ENCODE results near the gene RPTOR. TPM values are rescaled to one million over a fixed set of nuclear protein-coding genes. Genes with fewer than 3 reads are reported as not detected.

The RPTOR gene
- total and polyA plus RNA-seq, 10 of the 15 experiments (the other 5 are each of a cell fraction or from before 2014, with no cell fraction given), result 0.18 to 32.1 (median 7.8) TPM

- no peak for FAIRE-seq
- no peak overlapping the region for H3K4me2 ChIP-seq (ENCODE audit: control insufficient read depth, insufficient read depth)
- no peaks in the 10 kb centered on the region for H3K9me3 ChIP-seq (replicated peaks; ENCODE audit: control insufficient read depth, insufficient read depth, low read length)
- WGBS (ENCODE audit: insufficient coverage, insufficient replicate concordance, low lambda C conversion rate, missing lambda C conversion rate), result 48% methylated on average over 4 of the region's 4 CpGs
- H3K27ac ChIP-seq (ENCODE audit: control insufficient read depth, insufficient read depth), result no peak overlapping the region
- no peaks in the 10 kb centered on the region for H3K79me2 ChIP-seq (ENCODE audit: control insufficient read depth, insufficient read depth, low read length)
- RAD21 ChIA-PET (ENCODE audit: unreplicated experiment), result interaction anchor here (1.3 kb wide), 1 partner anchor 549 kb away, joined by 3 read pairs; no protein-coding TSS in a partner anchor
- SMC1A ChIA-PET (ENCODE audit: uncharacterized antibody, unreplicated experiment), result interaction anchor here (0.6 kb wide), 1 partner anchor 192 kb away, joined by 4 read pairs; no protein-coding TSS in a partner anchor
- peaks cover 0 to 3% of the 10 kb centered on the region in 2 experiments; a peak in 1 of 4 replicates for H3K27me3 ChIP-seq (replicated peaks in 1 of 2; ENCODE audit: control insufficient read depth in 2 of 2, insufficient read depth in 2 of 2, low read length in 1 of 2)
- CTCF ChIA-PET, result no interaction called here
- H3K9ac ChIP-seq (ENCODE audit: control insufficient read depth, insufficient read depth, low read length), result no peak overlapping the region
- no peaks in the 10 kb centered on the region for H4K20me1 ChIP-seq (ENCODE audit: control insufficient read depth, insufficient read depth)
- DNase-seq (ENCODE audit: low read depth, low spot score), result no peak
- H3K36me3 ChIP-seq (ENCODE audit: control insufficient read depth in 2 of 2, insufficient read depth in 2 of 2, low read length in 1 of 2), result no peaks in the 10 kb centered on the region
- no peak for TF ChIP-seq POLR2AphosphoS5 (IDR thresholded peaks at IDR 0.05; ENCODE audit: low read length)
- TF ChIP-seq IRF4 (IDR thresholded peaks at IDR 0.05; ENCODE audit: low read depth, low read length), result no peak
- no peak for TF ChIP-seq PAX5 (IDR thresholded peaks at IDR 0.05; ENCODE audit: borderline replicate concordance, low read depth, low read length)
- TF ChIP-seq IKZF1 (conservative IDR thresholded peaks at IDR 0.05), result no peak
- no peak for TF ChIP-seq ZNF384 (IDR thresholded peaks at IDR 0.05; ENCODE audit: borderline replicate concordance, low read depth, low read length)
- no peak for TF ChIP-seq SMAD5 (IDR thresholded peaks at IDR 0.05; ENCODE audit: low read depth)
- no peak for TF ChIP-seq ZBED1 (IDR thresholded peaks at IDR 0.05; ENCODE audit: borderline replicate concordance)
- TF ChIP-seq ATF2 (IDR thresholded peaks at IDR 0.05; ENCODE audit: low read length), result no peak
- TF ChIP-seq POU2F2 (IDR thresholded peaks at IDR 0.05; ENCODE audit: borderline replicate concordance, low read depth, low read length), result no peak
- no peak for TF ChIP-seq BCL3 (IDR thresholded peaks at IDR 0.05; ENCODE audit: borderline replicate concordance, insufficient read depth, low read depth, low read length, poor library complexity, severe bottlenecking)
- TF ChIP-seq JUNB (IDR thresholded peaks at IDR 0.05), result no peak
- no peak overlapping the region for H3K4me3 ChIP-seq
- H3K4me1 ChIP-seq (ENCODE audit: control insufficient read depth, insufficient read depth, low read length), result no peaks in the 10 kb centered on the region
- no peak for ATAC-seq
- POLR2A ChIA-PET, result no interaction called here
- H2AFZ ChIP-seq (ENCODE audit: control insufficient read depth, low read depth, low read length), result no peak overlapping the region
- intact Hi-C loops (cut with micrococcal nuclease; ENCODE audit: unreplicated experiment), result no loop called here
- no TSS peak for BruUV-seq (replicated peaks)
- in situ Hi-C loops (cut with MboI), result no loop called here
Measured at GRCh38 chr17:80977172-80977571, 432.5 kb downstream of the RPTOR start.
